Choroid plexus epithelial cell (primary cell): ENCODE data around the gene HDAC7.

Experiments
- DNase-seq: peaks from one replicate; pipeline ENCODE4 v3.0.0-alpha.2; 2010; ENCODE audit warnings: low read depth
- H3K4me3 ChIP-seq: 2 replicates; pipeline ENCODE4 v1.5.1; 2011; ENCODE audit warnings: low read depth, mild to moderate bottlenecking, control low read depth, low read length, moderate library complexity
- CTCF ChIP-seq: conservative IDR thresholded peaks from 2 replicates; pipeline ENCODE4 v1.5.1; 2011; ENCODE audit warnings: low read depth, mild to moderate bottlenecking, control low read depth, inconsistent platforms, low read length, moderate library complexity

HDAC7 gene

GRCh38 chr12:47856721-47857575 lies 37.2 kb upstream of the HDAC7 start:
- DNase-seq = no peak
- H3K4me3 ChIP-seq = no peak overlapping the region
- no peak for TF ChIP-seq CTCF

GRCh38 chr12:47856094-47856493 lies 36.4 kb upstream of the HDAC7 start:
- no peak for DNase-seq
- TF ChIP-seq CTCF = no peak
- no peak overlapping the region for H3K4me3 ChIP-seq

GRCh38 chr12:47855502-47855901 lies 35.8 kb upstream of the HDAC7 start:
- DNase-seq = no peak
- H3K4me3 ChIP-seq = no peak overlapping the region
- no peak for TF ChIP-seq CTCF

- H3K4me3 ChIP-seq = no peak overlapping the region
- no peak for TF ChIP-seq CTCF
- DNase-seq = no peak
Measured at GRCh38 chr12:47854531-47854930, 34.8 kb upstream of the HDAC7 start.

GRCh38 chr12:47852096-47852571 lies 32.4 kb upstream of the HDAC7 start:
- no peak for TF ChIP-seq CTCF
- no peak overlapping the region for H3K4me3 ChIP-seq
- DNase-seq = no peak

- TF ChIP-seq CTCF = no peak
- H3K4me3 ChIP-seq = no peak overlapping the region
- DNase-seq = no peak
Measured at GRCh38 chr12:47851303-47851952, 31.7 kb upstream of the HDAC7 start.
